GM12801 (cell line): ENCODE measurements around the gene MVK.

Experiments
- TF ChIP-seq, protein P1 (sequence below): IDR thresholded peaks from one replicate; pipeline ENCODE4 v1.5.1; 2011; ENCODE audit warnings: control low read depth; ENCODE audit not compliant: insufficient read length; ENCODE audit errors: extremely low read depth

The MVK gene

DNA sequence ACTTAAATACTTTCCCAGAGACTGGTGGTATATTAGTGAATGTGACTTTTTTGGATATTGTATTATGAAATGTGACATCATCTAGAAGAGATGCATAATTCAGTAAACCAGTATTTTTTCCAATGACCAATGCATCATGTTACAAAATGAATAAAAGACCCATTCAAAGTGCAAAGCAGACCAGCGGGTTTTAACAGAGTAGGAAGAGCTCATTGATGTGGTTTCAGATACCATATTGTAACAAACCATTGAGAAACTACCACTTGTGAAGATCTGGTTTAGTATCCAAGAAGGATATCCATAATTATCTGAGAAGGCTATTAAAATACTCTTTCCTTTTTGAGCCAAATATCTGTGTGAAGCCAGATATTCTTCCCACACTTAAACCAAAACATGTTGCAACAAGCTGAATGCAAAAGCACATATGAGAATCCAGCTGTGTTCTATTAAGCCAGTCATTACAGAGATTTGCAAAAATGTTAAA is 47.7 kb downstream of the MVK start:
- TF ChIP-seq, protein P1, sequence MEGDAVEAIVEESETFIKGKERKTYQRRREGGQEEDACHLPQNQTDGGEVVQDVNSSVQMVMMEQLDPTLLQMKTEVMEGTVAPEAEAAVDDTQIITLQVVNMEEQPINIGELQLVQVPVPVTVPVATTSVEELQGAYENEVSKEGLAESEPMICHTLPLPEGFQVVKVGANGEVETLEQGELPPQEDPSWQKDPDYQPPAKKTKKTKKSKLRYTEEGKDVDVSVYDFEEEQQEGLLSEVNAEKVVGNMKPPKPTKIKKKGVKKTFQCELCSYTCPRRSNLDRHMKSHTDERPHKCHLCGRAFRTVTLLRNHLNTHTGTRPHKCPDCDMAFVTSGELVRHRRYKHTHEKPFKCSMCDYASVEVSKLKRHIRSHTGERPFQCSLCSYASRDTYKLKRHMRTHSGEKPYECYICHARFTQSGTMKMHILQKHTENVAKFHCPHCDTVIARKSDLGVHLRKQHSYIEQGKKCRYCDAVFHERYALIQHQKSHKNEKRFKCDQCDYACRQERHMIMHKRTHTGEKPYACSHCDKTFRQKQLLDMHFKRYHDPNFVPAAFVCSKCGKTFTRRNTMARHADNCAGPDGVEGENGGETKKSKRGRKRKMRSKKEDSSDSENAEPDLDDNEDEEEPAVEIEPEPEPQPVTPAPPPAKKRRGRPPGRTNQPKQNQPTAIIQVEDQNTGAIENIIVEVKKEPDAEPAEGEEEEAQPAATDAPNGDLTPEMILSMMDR, result no peak

DNA sequence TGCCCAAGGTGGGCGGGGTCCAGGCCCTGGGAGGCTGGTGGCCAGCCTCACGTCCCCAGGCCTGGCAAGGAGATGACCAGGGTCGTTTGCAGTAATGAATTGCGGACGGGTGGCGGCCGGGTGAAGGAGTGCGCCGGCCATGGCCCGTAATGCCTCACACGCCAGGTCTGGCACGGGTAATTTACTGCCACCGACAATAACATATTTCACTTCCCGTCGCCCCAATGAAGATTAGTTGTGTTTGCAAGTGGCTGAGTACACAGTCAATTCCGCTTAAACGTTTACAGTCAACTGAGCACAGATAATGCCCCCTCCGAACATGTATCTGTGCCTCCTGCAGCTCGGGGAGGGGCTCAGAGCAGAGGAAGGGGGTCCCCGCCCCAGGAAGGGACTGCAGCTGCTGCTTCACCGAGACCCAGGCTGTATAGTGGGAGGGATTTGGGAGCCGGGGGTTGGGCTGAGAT is 48.3 kb downstream of the MVK start:
- TF ChIP-seq, protein P1, result no peak

DNA sequence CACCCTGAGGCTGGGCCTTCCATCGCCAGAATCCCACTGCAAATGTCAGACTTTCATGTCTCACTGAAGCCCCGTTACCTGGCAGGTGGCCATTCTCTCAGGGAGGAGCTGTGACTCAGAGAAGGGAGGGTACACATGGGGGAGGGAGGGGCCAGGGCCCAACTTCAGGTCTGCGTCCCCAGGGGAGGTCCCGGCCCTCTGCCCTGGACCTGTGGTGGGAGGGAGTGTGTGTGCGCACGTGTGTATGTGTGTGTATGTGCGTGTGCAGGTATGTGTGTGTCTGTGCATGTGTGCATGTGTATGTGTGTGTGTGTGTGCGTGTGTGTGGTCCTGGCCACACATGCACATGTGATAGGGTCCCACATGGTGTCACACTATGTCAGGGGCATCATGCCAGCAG is 50.9 kb downstream of the MVK start:
- TF ChIP-seq, protein P1, result no peak

DNA sequence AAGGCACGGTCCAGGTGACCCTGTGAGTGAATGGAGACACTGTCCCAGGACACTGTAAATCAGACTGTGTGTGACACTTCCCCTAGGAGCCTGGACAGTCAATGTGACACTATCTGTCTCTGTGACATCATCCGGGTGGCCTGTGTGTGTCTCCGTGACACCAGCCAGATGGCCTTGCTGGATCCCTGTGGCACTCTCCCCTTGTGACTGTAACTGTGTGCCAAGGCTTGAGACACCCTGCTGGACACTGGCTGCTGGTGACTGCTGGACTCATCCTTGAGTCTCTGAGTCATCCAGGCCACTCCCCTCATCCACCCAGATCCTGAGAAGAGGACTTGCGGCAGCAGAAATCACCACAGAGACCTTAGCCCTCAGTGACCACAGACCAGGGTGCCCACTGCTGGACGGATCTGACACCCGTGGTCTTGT is 51.6 kb downstream of the MVK start:
- TF ChIP-seq, protein P1, result no peak

DNA sequence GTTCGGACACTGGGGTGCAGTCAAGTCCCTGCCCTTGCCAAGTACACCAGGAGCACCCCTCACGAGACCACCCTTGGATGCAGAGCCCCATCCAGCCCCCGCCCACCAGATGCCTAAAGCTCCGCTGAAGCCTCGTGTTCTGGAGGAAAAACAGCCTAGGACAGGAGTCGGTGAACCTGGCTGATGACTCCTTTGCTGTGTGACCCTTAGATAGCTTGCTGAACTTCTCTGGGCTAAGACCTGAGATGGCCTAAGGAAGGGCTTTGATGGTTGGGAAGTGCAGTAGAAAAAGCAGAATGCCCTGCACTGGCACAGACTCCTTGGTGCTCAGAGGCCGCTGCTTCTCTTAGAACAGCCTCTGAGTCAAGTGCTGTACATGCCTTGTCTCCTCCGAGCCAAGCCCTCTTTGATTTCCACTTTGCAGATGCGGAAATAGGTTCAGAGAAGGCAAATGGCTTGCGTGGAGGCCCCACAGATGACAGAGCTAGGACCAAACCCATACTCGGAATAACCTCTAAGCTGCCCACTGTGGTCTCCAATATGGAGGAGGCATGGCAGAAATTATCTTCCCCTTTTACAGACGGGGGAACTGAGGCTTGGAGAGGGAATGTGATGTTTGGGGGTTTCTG is 52.3 kb downstream of the MVK start:
- TF ChIP-seq, protein P1, result no peak

DNA sequence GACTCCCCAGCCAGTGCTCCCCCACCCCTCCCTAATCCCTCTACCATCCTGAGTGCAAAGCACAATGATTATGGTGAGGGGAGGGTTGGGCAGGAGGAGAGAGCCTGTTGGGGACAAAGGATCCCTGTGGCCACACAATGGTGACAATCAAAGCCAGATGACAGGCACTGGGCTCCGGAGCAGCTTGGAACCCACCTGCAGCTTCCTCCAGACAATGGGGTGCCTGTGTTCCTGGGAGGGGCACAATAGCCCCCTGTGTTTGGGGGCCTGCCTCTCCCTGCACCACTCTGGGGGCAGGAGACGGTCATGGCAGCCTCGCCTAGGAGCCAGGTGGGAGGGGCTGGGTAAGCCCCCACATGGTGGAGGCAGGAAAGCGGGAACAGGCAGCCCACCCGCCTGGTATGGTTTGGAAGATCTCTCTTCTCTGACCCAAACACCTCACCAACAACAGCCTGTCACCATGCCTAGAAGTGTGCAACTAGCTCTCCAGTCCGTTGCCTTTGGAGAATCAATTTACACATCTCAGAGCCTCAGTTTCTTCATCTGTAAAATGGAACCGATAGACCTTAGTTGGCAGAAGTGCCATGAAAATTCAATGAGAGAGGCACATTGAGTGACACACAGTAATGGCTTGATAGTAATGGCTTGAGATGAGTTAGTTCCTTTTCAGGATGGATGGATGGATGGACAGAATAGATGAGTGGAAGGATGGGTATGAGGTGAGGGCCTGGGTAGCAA is 53.0 kb downstream of the MVK start:
- TF ChIP-seq, protein P1, result no peak

DNA sequence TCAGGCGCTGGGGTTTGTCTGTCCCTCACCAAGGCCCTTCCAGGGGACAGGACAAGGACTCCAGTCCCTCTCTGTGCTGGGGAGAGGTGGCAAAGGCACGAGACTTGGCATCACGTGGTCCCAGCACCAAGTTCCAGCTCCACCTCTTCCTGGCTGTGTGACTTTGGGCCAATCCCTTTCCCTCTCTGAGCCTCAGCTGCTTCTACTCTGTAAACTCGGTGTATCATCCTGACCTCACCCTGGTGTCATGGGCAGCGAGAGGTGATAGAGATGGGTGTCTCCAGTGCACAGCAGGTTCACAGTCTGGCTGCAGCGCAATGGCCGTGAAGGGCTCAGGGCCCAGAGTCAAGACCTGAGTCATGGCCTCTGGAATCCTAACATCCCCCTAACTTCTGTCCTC is 54.0 kb downstream of the MVK start:
- TF ChIP-seq, protein P1, result no peak
